Neural cell (in vitro differentiated cells): Measurements from ENCODE around the gene CEP72. TPM values are rescaled to one million over a fixed set of nuclear protein-coding genes. Genes with fewer than 3 reads are reported as not detected.

Source experiments
- H2AFZ ChIP-seq: fragments of 200-600, 300-800 bp; sonication (generic), shearing (Covaris generic); 2 replicates; pipeline ENCODE4 v1.6.0; 2014; ENCODE audit warnings: low read depth, mild to moderate bottlenecking, antibody characterized with exemption, low read length, moderate library complexity
- H3F3A ChIP-seq: fragments of 200-600 bp; shearing (Covaris generic); 2 replicates; pipeline ENCODE4 v1.6.1; 2016; ENCODE audit warnings: mild to moderate bottlenecking, moderate library complexity, mixed read lengths, antibody characterized with exemption, low read length; ENCODE audit not compliant: insufficient read depth, poor library complexity, severe bottlenecking
- H3K27ac ChIP-seq: fragments of 200-600, 300-800 bp; sonication (generic), shearing (Covaris generic); 2 replicates; pipeline ENCODE4 v1.5.1; 2014; ENCODE audit warnings: mild to moderate bottlenecking, low read length, moderate library complexity
- H3K27me3 ChIP-seq: fragments of 300-800, 200-600 bp; sonication (generic), shearing (Covaris generic); 2 replicates; pipeline ENCODE4 v1.6.0; 2014; ENCODE audit warnings: mild to moderate bottlenecking, low read depth, low read length, moderate library complexity; ENCODE audit not compliant: insufficient read depth
- H3K36me3 ChIP-seq: fragments of 300-800, 200-600 bp; sonication (generic), shearing (Covaris generic); 2 replicates; pipeline ENCODE4 v1.5.1; 2014; ENCODE audit warnings: mild to moderate bottlenecking, antibody characterized with exemption, low read length, moderate library complexity; ENCODE audit not compliant: insufficient read depth
- H3K4me2 ChIP-seq: fragments of 300-800, 200-600 bp; sonication (generic), shearing (Covaris generic); 2 replicates; pipeline ENCODE4 v1.6.0; 2014; ENCODE audit warnings: mild to moderate bottlenecking, low read length
- H3K4me3 ChIP-seq: fragments of 300-800, 200-600 bp; sonication (generic), shearing (Covaris generic); 2 replicates; pipeline ENCODE4 v1.5.1; 2014; ENCODE audit warnings: mild to moderate bottlenecking, low read length, moderate library complexity
- H3K79me2 ChIP-seq: fragments of 200-600 bp; shearing (Covaris generic); replicated peaks from 2 replicates; pipeline ENCODE4 v1.6.0; 2014; ENCODE audit warnings: mild to moderate bottlenecking, low read length, moderate library complexity; ENCODE audit not compliant: insufficient read depth
- H3K9ac ChIP-seq: fragments of 300-800, 200-600 bp; sonication (generic), shearing (Covaris generic); 2 replicates; pipeline ENCODE4 v1.6.1; 2016; ENCODE audit warnings: mild to moderate bottlenecking, low read length, mixed read lengths
- H3K9me2 ChIP-seq: fragments of 200-600 bp; shearing (Covaris generic); 2 replicates; pipeline ENCODE4 v1.6.1; 2016; ENCODE audit warnings: mild to moderate bottlenecking, low read length, mixed read lengths; ENCODE audit not compliant: insufficient read depth
- H3K9me3 ChIP-seq: fragments of 200-600, 300-800 bp; sonication (generic), shearing (Covaris generic); 2 replicates; pipeline ENCODE4 v1.6.1; 2016; ENCODE audit warnings: mild to moderate bottlenecking, mixed run types, low read length, moderate library complexity, mixed read lengths
- H4K20me1 ChIP-seq: fragments of 200-600 bp; shearing (Covaris generic); 2 replicates; pipeline ENCODE4 v1.6.1; 2016; ENCODE audit warnings: mild to moderate bottlenecking, mixed run types; ENCODE audit not compliant: insufficient read depth
- CTCF ChIP-seq: fragments of 450-650 bp; IDR thresholded peaks from 2 replicates; pipeline ENCODE4 v1.5.1; 2014; ENCODE audit warnings: antibody characterized with exemption, mild to moderate bottlenecking, moderate library complexity; ENCODE audit not compliant: poor library complexity, severe bottlenecking
- EP300 ChIP-seq: fragments of 450-650 bp; conservative IDR thresholded peaks from 2 replicates; pipeline ENCODE4 v1.6.1; 2014; ENCODE audit warnings: antibody characterized with exemption, mild to moderate bottlenecking, moderate library complexity; ENCODE audit not compliant: poor library complexity, severe bottlenecking
- EZH2 ChIP-seq: fragments of 200-600, 300-800 bp; shearing (Covaris generic), sonication (generic); IDR thresholded peaks from 2 replicates; pipeline ENCODE4 v1.6.1; 2014; ENCODE audit warnings: antibody characterized with exemption, low read length, borderline replicate concordance, mild to moderate bottlenecking; ENCODE audit not compliant: insufficient read depth, poor library complexity, severe bottlenecking
- MXI1 ChIP-seq: fragments of 450-650 bp; conservative IDR thresholded peaks from 2 replicates; pipeline ENCODE4 v1.6.1; 2014; ENCODE audit warnings: antibody characterized with exemption, mild to moderate bottlenecking; ENCODE audit not compliant: poor library complexity, severe bottlenecking
- POLR2AphosphoS5 ChIP-seq: IDR thresholded peaks from 2 replicates; pipeline ENCODE4 v1.6.1; 2012
- RAD21 ChIP-seq: fragments of 450-650 bp; conservative IDR thresholded peaks from 2 replicates; pipeline ENCODE4 v1.6.1; 2014; ENCODE audit warnings: antibody characterized with exemption, mild to moderate bottlenecking, moderate library complexity
- REST ChIP-seq: IDR thresholded peaks from 2 replicates; pipeline ENCODE4 v1.6.1; 2012; ENCODE audit warnings: borderline replicate concordance
- SMC3 ChIP-seq: fragments of 450-650 bp; conservative IDR thresholded peaks from 2 replicates; pipeline ENCODE4 v1.6.1; 2014; ENCODE audit warnings: antibody characterized with exemption, mild to moderate bottlenecking, moderate library complexity; ENCODE audit not compliant: poor library complexity
- TAF1 ChIP-seq: IDR thresholded peaks from 2 replicates; pipeline ENCODE4 v1.6.1; 2012; ENCODE audit warnings: low read depth
- polyA plus RNA-seq: library from polyadenylated mRNA; depleted of rRNA; stranded (reverse); fragments of >200 nt; gene quantifications from 2 replicates; pipeline ENCODE4 v1.2.3, GENCODE V29; 2014

CEP72 gene
- polyA plus RNA-seq, 1 donor from 2014 or later = 5.9 TPM

- Histone ChIP-seq H3K4me3 (no peak overlapping the region), H2AFZ (no peak overlapping the region), H3K36me3 (no peaks in the 10 kb centered on the region), H3K4me2 (no peak overlapping the region), H3K27me3 (no peaks in the 10 kb centered on the region), H3K27ac (no peak overlapping the region), H3K9me2 (no peaks in the 10 kb centered on the region), H4K20me1 (no peaks in the 10 kb centered on the region), H3F3A (no peaks in the 10 kb centered on the region), H3K79me2 (no peaks in the 10 kb centered on the region), H3K9me3 (no peaks in the 10 kb centered on the region), H3K9ac (no peak overlapping the region)
- TF ChIP-seq CTCF (no peak), MXI1 (no peak), RAD21 (no peak), POLR2AphosphoS5 (no peak), TAF1 (no peak), EZH2 (no peak), SMC3 (no peak), EP300 (no peak), REST (no peak)
Observed at GRCh38 chr5:675871-676698, 63.9 kb downstream of the CEP72 start.

GRCh38 chr5:676699-677076 is 64.5 kb downstream of the CEP72 start:
- no peaks in the 10 kb centered on the region for H3K36me3 ChIP-seq
- H3K9ac ChIP-seq = no peak overlapping the region
- no peaks in the 10 kb centered on the region for H3F3A ChIP-seq
- no peaks in the 10 kb centered on the region for H4K20me1 ChIP-seq
- no peaks in the 10 kb centered on the region for H3K9me3 ChIP-seq
- H3K4me3 ChIP-seq = no peak overlapping the region
- H3K9me2 ChIP-seq = no peaks in the 10 kb centered on the region
- no peak overlapping the region for H2AFZ ChIP-seq
- no peaks in the 10 kb centered on the region for H3K79me2 ChIP-seq
- no peaks in the 10 kb centered on the region for H3K27me3 ChIP-seq
- no peak overlapping the region for H3K4me2 ChIP-seq
- no peak overlapping the region for H3K27ac ChIP-seq
- TF ChIP-seq SMC3 = no peak
- TF ChIP-seq CTCF = no peak
- TF ChIP-seq EZH2 = no peak
- no peak for TF ChIP-seq POLR2AphosphoS5
- no peak for TF ChIP-seq MXI1
- no peak for TF ChIP-seq TAF1
- no peak for TF ChIP-seq EP300
- no peak for TF ChIP-seq REST
- no peak for TF ChIP-seq RAD21
